T47D (cell line): ENCODE measurements around the gene CDC34.

Experiments
- DNase-seq, 2 experiments: peaks; one replicate each; pipeline versions ENCODE4 v3.0.0 to v3.0.0-alpha.2; 2011 to 2012; ENCODE audit warnings: low read depth in 1 of 2, low spot score in 1 of 2
- JUND ChIP-seq: IDR thresholded peaks from 2 replicates; pipeline ENCODE4 v1.6.1; 2012; ENCODE audit warnings: low read depth
- in situ Hi-C: cut with HindIII; loops from 2 replicates; pipeline ENCODE4 v1.10.0; 2016; ENCODE audit warnings: low sequenced_read_pairs, low pct_unique_long_range_greater_than_20kb

Gene CDC34

GRCh38 chr19:518598-519231 lies 12.8 kb upstream of the CDC34 start:
- in situ Hi-C loops: no loop called here
- DNase-seq: no peak
- TF ChIP-seq JUND: no peak

DNA sequence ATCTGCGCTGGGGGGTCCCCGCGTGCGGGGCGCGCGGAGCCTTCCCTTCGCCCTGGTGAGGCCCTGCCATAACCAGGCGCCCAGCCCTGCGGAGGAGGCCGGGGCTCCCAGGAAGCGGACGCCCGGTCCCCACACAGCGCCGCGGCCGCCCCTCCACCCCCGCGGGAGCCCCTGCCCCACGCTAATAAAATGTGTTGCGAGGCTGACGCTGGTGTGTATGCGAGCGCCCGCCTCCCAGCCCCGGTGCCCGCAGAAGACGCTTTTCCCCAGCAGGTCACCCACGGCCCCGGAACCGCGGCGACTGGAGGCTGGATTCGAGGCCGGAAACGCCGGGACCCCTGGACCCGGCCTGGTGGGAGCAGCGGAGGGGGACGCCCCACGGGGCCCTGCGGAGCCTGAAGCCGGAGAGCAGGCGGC lies 12.1 kb upstream of the CDC34 start:
- no peak for TF ChIP-seq JUND
- no peak for DNase-seq
- in situ Hi-C loops: no loop called here

DNA sequence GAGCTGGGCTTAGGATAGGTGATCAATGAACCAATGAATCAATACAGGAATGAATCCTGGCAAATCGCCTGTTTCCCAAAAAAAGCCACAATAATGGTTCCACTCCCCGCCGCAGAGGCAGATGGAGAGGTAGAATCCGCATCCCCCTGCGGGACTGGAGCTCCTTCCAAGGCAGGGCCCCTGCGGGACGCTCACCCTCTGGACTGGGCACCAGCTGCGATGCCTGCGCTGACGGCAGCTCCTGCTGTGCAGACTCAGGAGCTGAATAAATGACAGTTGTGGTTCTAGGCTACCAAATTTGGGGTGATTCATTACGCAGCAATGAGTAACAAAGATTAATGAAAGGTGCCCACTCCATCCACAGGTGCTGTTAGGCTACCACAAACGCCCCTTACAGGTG lies 8.8 kb upstream of the CDC34 start:
- TF ChIP-seq JUND: no peak
- in situ Hi-C loops: no loop called here
- DNase-seq: no peak

GRCh38 chr19:524062-524674 lies 7.4 kb upstream of the CDC34 start:
- no peak for DNase-seq
- in situ Hi-C loops: no loop called here

DNA sequence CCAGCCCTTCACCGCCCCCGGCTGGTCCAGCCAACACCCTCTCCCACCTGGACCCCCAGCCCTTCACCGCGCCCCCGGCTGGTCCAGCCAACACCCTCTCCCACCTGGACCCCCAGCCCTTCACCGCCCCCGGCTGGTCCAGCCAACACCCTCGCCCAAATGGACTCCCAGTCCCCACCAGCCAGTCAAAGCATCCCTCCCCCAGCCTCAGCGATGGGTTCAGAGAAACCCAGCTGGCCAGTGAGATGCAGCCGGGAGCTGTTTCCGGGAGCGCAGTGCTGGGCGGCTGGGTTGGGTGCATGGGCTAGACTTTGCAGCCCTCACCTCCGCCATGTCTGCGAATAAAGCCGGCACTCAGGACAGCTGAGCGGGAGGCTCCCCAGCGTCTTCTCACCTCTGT lies 6.5 kb upstream of the CDC34 start:
- in situ Hi-C loops: no loop called here
- DNase-seq: no peak
- no peak for TF ChIP-seq JUND

More at GRCh38 chr19:524062-524674, 7.4 kb upstream of the CDC34 start:
- TF ChIP-seq JUND: no peak

DNA sequence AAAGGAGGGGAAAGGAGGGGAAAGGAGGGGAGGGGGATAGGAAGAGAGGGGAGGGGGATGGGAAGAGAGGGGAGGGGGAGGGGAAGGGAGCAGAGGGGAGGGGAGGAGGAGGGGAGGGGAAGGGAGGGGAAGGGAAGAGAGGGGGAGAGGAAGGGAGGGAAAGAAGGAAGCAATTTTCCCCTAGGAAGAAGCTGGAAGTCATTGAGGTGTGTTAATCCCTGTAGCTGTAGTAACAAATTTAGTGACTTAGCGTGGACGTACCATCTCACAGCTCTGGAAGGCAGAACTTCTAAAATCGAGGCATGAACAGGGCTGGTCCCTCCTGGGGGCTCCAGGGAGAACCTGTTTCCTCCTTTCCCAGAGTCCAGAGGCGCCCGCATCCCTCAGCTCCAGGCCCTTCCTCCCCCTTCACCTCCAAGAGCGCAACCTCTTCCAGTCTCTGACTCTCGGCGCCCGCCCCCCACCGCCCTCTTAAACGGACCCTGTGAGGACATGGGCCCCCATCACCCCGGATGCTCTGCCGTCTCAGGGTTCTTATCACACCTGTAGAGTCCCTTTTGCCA lies 5.6 kb upstream of the CDC34 start:
- in situ Hi-C loops: no loop called here
- TF ChIP-seq JUND: no peak
- no peak for DNase-seq

DNA sequence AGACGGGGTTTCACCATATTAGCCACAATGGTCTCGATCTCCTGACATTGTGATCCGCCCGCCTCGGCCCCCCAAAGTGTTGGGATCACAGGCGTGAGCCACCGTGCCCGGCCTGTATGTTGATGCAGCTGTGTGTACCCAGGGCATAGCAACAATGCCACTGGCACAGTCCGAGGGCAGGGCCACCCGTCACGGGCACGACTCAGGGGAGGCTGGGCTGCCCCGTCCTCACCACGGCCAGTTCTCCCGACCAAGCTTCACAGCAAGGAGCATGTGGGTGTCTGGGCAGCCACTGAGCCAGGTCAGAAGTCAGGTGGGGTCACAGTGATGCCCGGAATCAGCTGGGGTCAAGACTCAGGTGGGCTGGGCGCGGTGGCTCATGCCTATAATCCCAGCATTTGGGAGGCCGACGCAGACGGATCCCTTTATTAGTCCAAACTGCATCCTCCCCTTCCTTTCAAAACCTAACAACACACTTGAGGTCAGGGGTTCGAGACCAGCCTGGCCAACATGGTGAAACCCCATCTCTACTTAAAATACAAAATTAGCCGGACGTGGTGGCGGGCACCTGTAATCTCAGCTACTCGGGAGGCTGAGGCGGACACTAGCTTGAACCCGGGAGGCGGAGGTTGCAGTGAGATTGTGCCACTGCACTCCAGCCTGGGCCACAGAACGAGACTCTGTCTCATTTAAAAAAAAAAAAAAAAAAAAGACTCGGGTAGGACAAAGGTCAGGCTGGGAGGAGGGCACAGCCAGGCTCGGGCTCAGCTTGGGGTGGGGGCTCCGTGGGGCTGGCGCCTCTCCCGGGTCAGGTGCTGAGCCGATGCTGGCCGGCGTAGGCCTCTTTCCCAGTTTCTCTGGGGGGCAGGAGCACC lies 1.2 kb upstream of the CDC34 start:
- in situ Hi-C loops: no loop called here
- no peak for TF ChIP-seq JUND
- DNase-seq: no peak

DNA sequence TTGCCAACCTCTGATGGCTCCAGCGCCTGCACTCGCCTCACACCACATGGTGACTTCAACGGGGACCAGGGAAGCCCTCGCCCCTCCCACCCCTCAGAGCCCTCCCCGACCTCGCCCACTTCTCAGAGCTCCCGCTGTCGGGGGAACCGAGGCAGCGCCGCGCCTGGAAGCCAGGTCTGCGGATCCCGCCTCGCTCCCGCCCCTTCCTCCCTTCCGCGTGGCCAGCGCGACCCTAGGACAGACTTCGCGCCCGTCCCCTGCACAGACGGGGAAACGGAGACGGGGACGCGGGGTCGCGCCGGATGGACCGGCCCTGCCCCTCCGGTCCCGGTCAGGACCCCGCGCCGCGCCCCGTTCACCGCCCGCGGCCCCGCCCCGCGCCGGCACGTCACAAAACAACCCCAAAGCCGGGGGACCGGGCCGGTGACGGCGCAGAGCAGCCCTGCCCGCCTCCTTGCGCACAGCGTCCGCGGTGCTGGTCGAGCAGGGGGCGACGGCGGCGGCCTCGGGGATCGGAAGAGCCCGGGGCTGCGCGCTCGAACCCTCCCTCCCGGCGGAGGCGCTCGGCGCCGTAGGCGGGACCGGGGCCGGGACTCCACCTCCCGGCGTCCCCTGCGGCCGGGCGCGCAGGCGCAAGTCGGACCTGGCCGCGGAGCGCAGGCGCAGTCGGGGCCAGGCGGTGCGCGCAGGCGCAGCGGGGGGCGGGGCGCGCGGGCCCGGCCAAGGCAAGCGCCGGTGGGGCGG lies 379 bp upstream of the CDC34 start:
- DNase-seq: peak; percentile 83 to 95
- in situ Hi-C loops: no loop called here
- TF ChIP-seq JUND: no peak

- in situ Hi-C loops: no loop called here
- TF ChIP-seq JUND: no peak
Measured at GRCh38 chr19:532561-533363, 1.2 kb downstream of the CDC34 start.

DNA sequence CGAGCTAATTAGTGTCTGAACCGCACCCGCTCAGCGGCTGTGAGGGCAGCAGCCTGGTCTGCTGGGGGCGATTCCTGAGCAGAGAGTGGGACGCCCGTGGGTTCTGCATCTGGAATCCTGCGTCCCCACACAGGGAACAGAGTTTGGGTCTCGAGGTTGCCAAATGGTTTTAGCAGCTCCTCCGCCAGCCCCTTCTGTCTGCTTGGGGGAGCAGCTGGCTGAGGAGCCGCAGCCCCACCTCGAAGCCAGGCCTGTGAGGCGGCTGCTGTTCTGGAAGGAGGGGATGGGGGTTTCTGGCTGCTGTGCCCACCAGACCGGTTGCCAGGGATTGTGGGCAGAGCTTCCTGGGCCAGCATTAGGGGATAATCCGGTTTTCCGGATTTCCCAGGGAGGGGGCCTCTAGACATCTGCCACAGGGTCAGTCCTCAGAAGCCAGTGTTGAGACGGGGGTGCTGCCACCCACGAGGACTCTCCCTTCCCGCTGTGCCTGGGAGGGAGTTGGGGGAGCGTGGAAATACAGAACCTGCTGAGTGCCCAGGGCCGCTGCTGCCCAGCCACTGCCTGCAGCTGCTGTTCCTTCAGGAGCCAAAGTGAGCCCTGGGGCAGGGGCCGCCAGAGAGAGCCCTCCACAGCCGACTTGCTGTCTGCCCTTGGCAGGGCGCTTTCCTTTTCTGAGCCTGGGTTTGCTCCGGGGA lies 2.0 kb downstream of the CDC34 start:
- TF ChIP-seq JUND: no peak
- in situ Hi-C loops: no loop called here
- no peak for DNase-seq

More at GRCh38 chr19:532561-533363, 1.2 kb downstream of the CDC34 start:
- peak in 1 of 2 experiments; percentile 63 for DNase-seq

DNA sequence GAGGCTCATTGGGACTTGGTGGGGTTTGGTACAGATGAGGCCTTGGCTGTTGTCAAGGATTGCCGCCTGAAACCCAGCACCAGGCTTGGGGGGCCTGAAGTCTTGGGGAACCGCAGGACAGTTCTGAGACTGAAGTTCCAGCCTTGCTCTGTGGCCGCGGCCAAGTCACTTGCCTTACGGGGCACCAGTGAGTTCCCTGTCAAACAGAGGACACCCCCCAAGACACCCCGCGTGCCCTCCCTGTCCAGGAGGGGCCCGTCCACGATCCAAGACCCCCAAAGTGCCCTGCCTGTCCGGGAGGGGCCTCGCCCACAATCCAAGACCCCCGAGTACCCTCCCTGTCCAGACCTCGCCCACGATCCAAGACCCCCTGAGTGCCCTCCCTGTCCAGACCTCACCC lies 2.5 kb downstream of the CDC34 start:
- in situ Hi-C loops: no loop called here
- no peak for TF ChIP-seq JUND
- no peak for DNase-seq
